ENCODE data around the gene GRID2. TPM values are rescaled to one million over a fixed set of nuclear protein-coding genes. Genes with fewer than 3 reads are reported as not detected.
"Not testable (repeated sequence)": the region's sequence is repeated elsewhere in the genome, so short reads cannot be mapped to it uniquely, and the experiment has no call there.

The GRID2 gene
- total and polyA plus RNA-seq, 2 donors from 2014 or later = 0.19 TPM; not detected in 1

DNA sequence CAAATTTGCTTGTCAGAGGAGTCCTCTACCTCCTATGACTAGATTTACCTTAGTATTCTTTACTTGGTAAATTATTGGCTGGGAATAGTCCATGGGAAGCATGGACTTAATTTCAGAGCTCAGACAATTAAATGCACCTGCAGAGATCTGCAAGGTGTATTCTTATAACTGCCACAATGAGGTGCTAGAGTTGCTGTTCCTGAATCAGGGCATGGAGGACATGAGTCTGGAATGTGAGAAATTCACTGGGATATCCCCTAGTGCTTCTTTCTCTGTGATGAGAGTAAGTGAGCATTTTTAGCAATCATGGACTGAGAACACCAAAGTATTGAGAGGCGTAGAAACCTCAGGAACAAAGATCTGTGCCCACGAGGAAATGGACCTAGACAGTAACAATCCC, 32.9 kb upstream of the GRID2 start:
- Histone ChIP-seq H3K9me3 (ENCODE audit: control insufficient read depth in 2 of 3, insufficient read depth in 1 of 3, low read length in 3 of 3) (no peaks in the 10 kb centered on the region), H3K4me1 (ENCODE audit: control insufficient read depth in 2 of 3, insufficient read depth in 2 of 3, low read depth in 1 of 3, low read length in 3 of 3) (no peaks in the 10 kb centered on the region), H3K9ac (ENCODE audit: low read length in 3 of 3) (no peak overlapping the region), H3K4me3 (ENCODE audit: low read length in 3 of 3) (no peak overlapping the region), H3K36me3 (ENCODE audit: control insufficient read depth in 2 of 3, insufficient read depth in 3 of 3, low read length in 3 of 3) (no peaks in the 10 kb centered on the region), H3K27me3 (ENCODE audit: control insufficient read depth, insufficient read depth, low read length) (no peaks in the 10 kb centered on the region), H3K27ac (ENCODE audit: low read depth in 2 of 2, low read length in 2 of 2) (no peak overlapping the region)
- intact Hi-C loops (cut with DNase I) = no loop called here
- FAIRE-seq (no peak), DNase-seq (peak in 1 of 5 donors; percentile 7)
- TF ChIP-seq, protein P1, sequence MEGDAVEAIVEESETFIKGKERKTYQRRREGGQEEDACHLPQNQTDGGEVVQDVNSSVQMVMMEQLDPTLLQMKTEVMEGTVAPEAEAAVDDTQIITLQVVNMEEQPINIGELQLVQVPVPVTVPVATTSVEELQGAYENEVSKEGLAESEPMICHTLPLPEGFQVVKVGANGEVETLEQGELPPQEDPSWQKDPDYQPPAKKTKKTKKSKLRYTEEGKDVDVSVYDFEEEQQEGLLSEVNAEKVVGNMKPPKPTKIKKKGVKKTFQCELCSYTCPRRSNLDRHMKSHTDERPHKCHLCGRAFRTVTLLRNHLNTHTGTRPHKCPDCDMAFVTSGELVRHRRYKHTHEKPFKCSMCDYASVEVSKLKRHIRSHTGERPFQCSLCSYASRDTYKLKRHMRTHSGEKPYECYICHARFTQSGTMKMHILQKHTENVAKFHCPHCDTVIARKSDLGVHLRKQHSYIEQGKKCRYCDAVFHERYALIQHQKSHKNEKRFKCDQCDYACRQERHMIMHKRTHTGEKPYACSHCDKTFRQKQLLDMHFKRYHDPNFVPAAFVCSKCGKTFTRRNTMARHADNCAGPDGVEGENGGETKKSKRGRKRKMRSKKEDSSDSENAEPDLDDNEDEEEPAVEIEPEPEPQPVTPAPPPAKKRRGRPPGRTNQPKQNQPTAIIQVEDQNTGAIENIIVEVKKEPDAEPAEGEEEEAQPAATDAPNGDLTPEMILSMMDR (IDR thresholded peaks at IDR 0.05; ENCODE audit: borderline replicate concordance, extremely low read depth, insufficient read depth) = no peak

DNA sequence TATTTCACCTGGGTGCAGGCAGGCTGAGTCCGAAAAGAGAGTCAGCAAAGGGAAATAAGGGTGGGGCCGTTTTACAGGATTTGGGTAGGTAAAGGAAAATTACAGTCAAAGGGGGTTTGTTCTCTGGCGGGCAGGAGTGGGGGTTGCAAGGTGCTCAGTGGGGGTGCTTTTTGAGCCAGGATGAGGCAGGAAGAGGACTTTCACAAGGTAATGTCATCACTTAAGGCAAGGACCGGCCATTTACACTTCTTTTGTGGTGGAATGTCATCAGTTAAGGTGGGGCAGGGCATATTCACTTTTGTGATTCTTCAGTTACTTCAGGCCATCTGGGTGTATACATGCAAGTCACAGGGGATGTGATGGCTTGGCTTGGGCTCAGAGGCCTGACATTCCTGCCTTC, 32.2 kb upstream of the GRID2 start:
- FAIRE-seq; H3K27ac ChIP-seq (ENCODE audit: low read depth in 2 of 2, low read length in 2 of 2); H3K9ac ChIP-seq (ENCODE audit: low read length in 3 of 3); H3K9me3 ChIP-seq (ENCODE audit: control insufficient read depth in 2 of 3, insufficient read depth in 1 of 3, low read length in 3 of 3); H3K4me1 ChIP-seq (ENCODE audit: control insufficient read depth in 2 of 3, insufficient read depth in 2 of 3, low read depth in 1 of 3, low read length in 3 of 3); intact Hi-C loops (cut with DNase I); DNase-seq; H3K36me3 ChIP-seq (ENCODE audit: control insufficient read depth in 2 of 3, insufficient read depth in 3 of 3, low read length in 3 of 3); H3K27me3 ChIP-seq (ENCODE audit: control insufficient read depth, insufficient read depth, low read length); H3K4me3 ChIP-seq (ENCODE audit: low read length in 3 of 3): not testable (repeated sequence)

DNA sequence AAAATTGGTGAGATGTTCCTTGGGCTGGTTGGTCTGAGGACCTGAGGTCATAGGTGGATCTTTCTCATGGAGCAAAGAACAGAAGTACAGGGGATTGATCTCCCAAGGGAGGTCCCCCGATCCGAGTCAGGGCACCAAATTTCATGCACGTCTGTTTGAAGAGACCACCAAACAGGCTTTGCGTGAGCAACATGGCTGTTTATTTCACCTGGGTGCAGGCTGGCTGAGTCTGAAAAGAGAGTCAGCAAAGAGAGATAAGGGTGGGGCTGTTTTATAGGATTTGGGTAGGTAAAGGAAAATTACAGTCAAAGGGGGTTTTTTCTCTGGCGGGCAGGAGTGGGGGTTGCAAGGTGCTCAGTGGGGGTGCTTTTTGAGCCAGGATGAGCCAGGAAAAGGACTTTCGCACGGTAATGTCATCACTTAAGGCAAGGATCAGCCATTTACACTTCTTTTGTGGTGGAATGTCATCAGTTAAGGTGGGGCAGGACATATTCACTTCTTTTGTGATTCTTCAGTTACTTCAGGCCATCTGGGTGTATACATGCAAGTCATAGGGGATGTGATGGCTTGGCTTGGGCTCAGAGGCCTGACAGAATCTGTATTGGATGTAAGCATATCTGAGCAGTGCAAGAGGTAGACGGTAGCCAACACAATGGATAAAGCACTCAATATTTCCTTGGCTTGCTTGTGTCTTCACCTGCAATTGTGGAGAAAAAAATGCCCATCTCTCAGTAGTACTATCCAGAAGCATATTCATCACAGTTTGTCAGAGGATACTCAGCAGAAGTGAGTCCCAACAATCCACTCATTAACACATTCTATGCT, 26.5 kb upstream of the GRID2 start:
- DNase-seq; H3K36me3 ChIP-seq (ENCODE audit: control insufficient read depth in 2 of 3, insufficient read depth in 3 of 3, low read length in 3 of 3); H3K4me3 ChIP-seq (ENCODE audit: low read length in 3 of 3); H3K27ac ChIP-seq (ENCODE audit: low read depth in 2 of 2, low read length in 2 of 2); FAIRE-seq; H3K4me1 ChIP-seq (ENCODE audit: control insufficient read depth in 2 of 3, insufficient read depth in 2 of 3, low read depth in 1 of 3, low read length in 3 of 3); intact Hi-C loops (cut with DNase I); H3K9me3 ChIP-seq (ENCODE audit: control insufficient read depth in 2 of 3, insufficient read depth in 1 of 3, low read length in 3 of 3); H3K9ac ChIP-seq (ENCODE audit: low read length in 3 of 3); H3K27me3 ChIP-seq (ENCODE audit: control insufficient read depth, insufficient read depth, low read length): not testable (repeated sequence)

DNA sequence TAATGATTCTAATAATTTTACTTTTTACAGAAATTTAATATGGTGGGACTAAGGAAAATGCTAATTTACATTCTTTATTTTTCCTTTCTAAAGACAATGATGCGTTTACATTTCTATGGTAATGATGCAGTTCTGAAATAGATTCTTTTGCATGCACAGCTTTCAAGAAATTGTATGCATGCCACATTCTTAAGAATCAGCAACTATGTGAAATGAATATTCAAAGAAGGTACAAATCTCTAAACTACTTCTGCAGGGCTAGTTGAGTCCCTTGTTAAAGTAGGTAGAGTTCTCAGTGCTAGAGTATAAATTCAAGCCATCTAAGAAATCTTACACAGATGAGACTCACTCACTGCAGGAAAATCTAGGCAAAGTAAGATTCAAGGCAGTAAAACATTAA, 24.5 kb upstream of the GRID2 start:
- FAIRE-seq (no peak), DNase-seq (no peak)
- no peaks in the 10 kb centered on the region for H3K4me1 ChIP-seq (ENCODE audit: control insufficient read depth in 2 of 3, insufficient read depth in 2 of 3, low read depth in 1 of 3, low read length in 3 of 3)
- H3K9ac ChIP-seq (ENCODE audit: low read length in 3 of 3) = no peak overlapping the region
- intact Hi-C loops (cut with DNase I) = no loop called here
- no peaks in the 10 kb centered on the region for H3K9me3 ChIP-seq (ENCODE audit: control insufficient read depth in 2 of 3, insufficient read depth in 1 of 3, low read length in 3 of 3)
- H3K27me3 ChIP-seq (ENCODE audit: control insufficient read depth, insufficient read depth, low read length) = no peaks in the 10 kb centered on the region
- H3K27ac ChIP-seq (ENCODE audit: low read depth in 2 of 2, low read length in 2 of 2) = no peak overlapping the region
- TF ChIP-seq, protein P1 (IDR thresholded peaks at IDR 0.05; ENCODE audit: borderline replicate concordance, extremely low read depth, insufficient read depth) = no peak
- no peak overlapping the region for H3K4me3 ChIP-seq (ENCODE audit: low read length in 3 of 3)
- no peaks in the 10 kb centered on the region for H3K36me3 ChIP-seq (ENCODE audit: control insufficient read depth in 2 of 3, insufficient read depth in 3 of 3, low read length in 3 of 3)

Measured in kidney (tissue), 14 donors.